ENCODE measurements around the gene IPCEF1. TPM values are rescaled to one million over a fixed set of nuclear protein-coding genes. Genes with fewer than 3 reads are reported as not detected.

IPCEF1 gene
- total RNA-seq, 3 donors from 2014 or later (not counting 1 experiment from before 2014, with no cell fraction given): 31.4 to 53.2 (median 45.5) TPM

DNA sequence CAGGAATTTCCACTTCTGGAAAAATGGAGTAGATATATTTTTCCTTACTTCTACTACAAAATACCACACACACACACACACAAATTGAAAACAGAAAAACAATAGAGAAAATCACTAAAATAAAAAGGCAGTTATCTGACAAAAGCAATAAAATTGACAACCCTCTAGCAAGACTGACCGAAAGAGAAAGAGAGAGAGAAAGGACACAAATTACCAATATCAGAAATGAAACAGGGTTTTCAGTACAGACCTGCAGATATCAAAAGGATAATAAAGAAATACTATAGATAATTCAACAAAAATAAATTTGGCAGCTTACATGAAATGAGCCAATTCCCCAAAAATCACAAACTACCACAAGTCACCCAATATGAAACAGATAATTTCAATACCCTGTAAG is 212.8 kb downstream of the IPCEF1 start:
- H3K27me3 ChIP-seq (ENCODE audit: control insufficient read depth, insufficient read depth, low read length): no peaks in the 10 kb centered on the region
- ATAC-seq (no peak), DNase-seq (no peak)
- Mint-ChIP-seq H3K36me3 (no peaks in the 10 kb centered on the region), H3K27me3 (ENCODE audit: low read depth in 2 of 2) (peaks cover 18 to 23% of the 10 kb centered on the region in 2 donors), H3K9me3 (no peaks in the 10 kb centered on the region), H3K4me1 (no peaks in the 10 kb centered on the region), H3K27ac (no peak overlapping the region), H3K4me3 (no peak overlapping the region)
- H3K27ac ChIP-seq (ENCODE audit: low read length): no peak overlapping the region
- WGBS (ENCODE audit: insufficient coverage): no CpG with 5 or more reads among the region's 1 CpG
- H3K9me3 ChIP-seq (ENCODE audit: control insufficient read depth, insufficient read depth, low read length): no peaks in the 10 kb centered on the region
- intact Hi-C loops (cut with micrococcal nuclease): no loop called here
- H3K4me3 ChIP-seq (ENCODE audit: low read length): no peak overlapping the region
- H3K4me1 ChIP-seq (ENCODE audit: control insufficient read depth, insufficient read depth, low read length): no peaks in the 10 kb centered on the region
- H3K36me3 ChIP-seq (ENCODE audit: control insufficient read depth, insufficient read depth, low read length): no peaks in the 10 kb centered on the region
- TF ChIP-seq, protein P1, sequence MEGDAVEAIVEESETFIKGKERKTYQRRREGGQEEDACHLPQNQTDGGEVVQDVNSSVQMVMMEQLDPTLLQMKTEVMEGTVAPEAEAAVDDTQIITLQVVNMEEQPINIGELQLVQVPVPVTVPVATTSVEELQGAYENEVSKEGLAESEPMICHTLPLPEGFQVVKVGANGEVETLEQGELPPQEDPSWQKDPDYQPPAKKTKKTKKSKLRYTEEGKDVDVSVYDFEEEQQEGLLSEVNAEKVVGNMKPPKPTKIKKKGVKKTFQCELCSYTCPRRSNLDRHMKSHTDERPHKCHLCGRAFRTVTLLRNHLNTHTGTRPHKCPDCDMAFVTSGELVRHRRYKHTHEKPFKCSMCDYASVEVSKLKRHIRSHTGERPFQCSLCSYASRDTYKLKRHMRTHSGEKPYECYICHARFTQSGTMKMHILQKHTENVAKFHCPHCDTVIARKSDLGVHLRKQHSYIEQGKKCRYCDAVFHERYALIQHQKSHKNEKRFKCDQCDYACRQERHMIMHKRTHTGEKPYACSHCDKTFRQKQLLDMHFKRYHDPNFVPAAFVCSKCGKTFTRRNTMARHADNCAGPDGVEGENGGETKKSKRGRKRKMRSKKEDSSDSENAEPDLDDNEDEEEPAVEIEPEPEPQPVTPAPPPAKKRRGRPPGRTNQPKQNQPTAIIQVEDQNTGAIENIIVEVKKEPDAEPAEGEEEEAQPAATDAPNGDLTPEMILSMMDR (IDR thresholded peaks at IDR 0.05): no peak

DNA sequence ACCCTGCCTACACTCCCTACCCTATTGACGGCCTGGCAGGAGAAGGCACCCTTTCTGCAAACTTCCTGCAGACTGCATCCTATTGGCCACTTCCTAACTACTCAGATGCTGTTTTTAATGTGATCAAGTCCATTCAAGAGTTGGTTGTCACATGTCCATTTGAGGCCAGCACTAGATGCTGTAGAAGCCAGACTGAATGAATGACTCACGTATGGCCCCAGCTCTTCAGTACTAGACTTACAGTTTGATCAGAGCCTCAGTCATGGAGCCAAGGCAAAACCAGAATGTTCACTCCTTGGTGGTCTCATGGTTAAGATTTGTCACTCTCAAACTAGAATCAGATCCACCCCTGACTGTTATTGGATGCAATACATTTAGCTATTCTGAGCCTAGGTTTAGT is 215.9 kb downstream of the IPCEF1 start:
- H3K9me3 Mint-ChIP-seq: no peaks in the 10 kb centered on the region
- no peaks in the 10 kb centered on the region for H3K36me3 Mint-ChIP-seq
- H3K36me3 ChIP-seq (ENCODE audit: control insufficient read depth, insufficient read depth, low read length): no peaks in the 10 kb centered on the region
- intact Hi-C loops (cut with micrococcal nuclease): no loop called here
- H3K27me3 Mint-ChIP-seq (ENCODE audit: low read depth in 2 of 2): peaks cover 6 to 16% of the 10 kb centered on the region in 2 donors
- no peak overlapping the region for H3K4me3 ChIP-seq (ENCODE audit: low read length)
- no peaks in the 10 kb centered on the region for H3K27me3 ChIP-seq (ENCODE audit: control insufficient read depth, insufficient read depth, low read length)
- H3K9me3 ChIP-seq (ENCODE audit: control insufficient read depth, insufficient read depth, low read length): no peaks in the 10 kb centered on the region
- WGBS (ENCODE audit: insufficient coverage): 92% methylated on average over 2 of the region's 2 CpGs
- H3K27ac ChIP-seq (ENCODE audit: low read length): no peak overlapping the region
- H3K4me1 ChIP-seq (ENCODE audit: control insufficient read depth, insufficient read depth, low read length): no peaks in the 10 kb centered on the region
- no peaks in the 10 kb centered on the region for H3K4me1 Mint-ChIP-seq
- H3K27ac Mint-ChIP-seq: no peak overlapping the region
- TF ChIP-seq, protein P1 (IDR thresholded peaks at IDR 0.05): no peak
- DNase-seq: no peak
- H3K4me3 Mint-ChIP-seq: no peak overlapping the region
- ATAC-seq: no peak

DNA sequence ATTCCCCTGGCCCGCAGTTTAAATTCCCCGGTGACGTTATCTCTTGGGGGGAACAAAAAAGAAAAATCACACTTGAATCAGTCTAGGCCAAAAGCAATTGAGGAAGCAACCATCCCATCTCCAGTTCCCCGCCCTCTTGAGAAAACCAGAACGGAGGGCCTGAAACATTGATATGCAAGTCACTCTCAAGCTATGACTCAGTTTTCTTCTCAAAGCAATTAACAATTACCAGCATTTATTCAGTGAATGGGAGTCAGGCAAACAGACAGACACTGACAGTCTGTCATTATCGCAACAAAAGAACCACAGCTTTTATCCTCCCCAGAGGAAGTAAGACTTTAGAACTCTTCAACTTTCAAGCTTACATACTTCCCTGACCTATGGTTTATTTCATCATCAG is 216.7 kb downstream of the IPCEF1 start:
- ATAC-seq (peak in 1 of 3 donors; percentile 44), DNase-seq (no peak)
- Mint-ChIP-seq H3K4me3 (no peak overlapping the region), H3K27me3 (ENCODE audit: low read depth in 2 of 2) (peaks cover 6 to 9% of the 10 kb centered on the region in 2 donors), H3K36me3 (no peaks in the 10 kb centered on the region), H3K4me1 (no peaks in the 10 kb centered on the region), H3K9me3 (no peaks in the 10 kb centered on the region), H3K27ac (no peak overlapping the region)
- TF ChIP-seq, protein P1 (IDR thresholded peaks at IDR 0.05): no peak
- WGBS (ENCODE audit: insufficient coverage): 85% methylated on average over 6 of the region's 6 CpGs
- Histone ChIP-seq H3K4me3 (ENCODE audit: low read length) (no peak overlapping the region), H3K27ac (ENCODE audit: low read length) (no peak overlapping the region), H3K9me3 (ENCODE audit: control insufficient read depth, insufficient read depth, low read length) (no peaks in the 10 kb centered on the region), H3K27me3 (ENCODE audit: control insufficient read depth, insufficient read depth, low read length) (no peaks in the 10 kb centered on the region), H3K4me1 (ENCODE audit: control insufficient read depth, insufficient read depth, low read length) (no peaks in the 10 kb centered on the region), H3K36me3 (ENCODE audit: control insufficient read depth, insufficient read depth, low read length) (no peaks in the 10 kb centered on the region)
- intact Hi-C loops (cut with micrococcal nuclease): no loop called here

DNA sequence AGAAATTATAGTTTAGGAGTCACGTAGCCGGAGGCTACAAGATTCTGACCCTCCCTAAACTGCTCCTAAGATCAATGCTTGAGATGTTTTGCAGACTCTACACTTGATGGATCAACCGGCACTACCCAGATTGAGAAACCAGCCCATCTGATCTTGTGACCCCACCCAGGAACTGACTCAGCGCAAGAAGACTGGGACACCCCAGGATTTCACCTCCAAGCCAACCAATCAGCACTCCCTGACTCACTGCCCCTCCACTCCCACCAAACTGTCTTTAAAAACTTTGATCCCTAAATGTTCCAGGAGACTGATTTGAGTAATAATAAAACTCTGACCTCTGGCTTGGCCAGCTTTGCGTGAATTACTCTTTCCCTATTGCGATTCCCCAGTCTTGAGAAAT is 217.8 kb downstream of the IPCEF1 start:
- H3K4me3 ChIP-seq (ENCODE audit: low read length): no peak overlapping the region
- no peak overlapping the region for H3K4me3 Mint-ChIP-seq

More for the DNA sequence above, 217.8 kb downstream of the IPCEF1 start:
- 92% methylated on average over 6 of the region's 6 CpGs for WGBS (ENCODE audit: insufficient coverage)
- Histone ChIP-seq H3K27ac (ENCODE audit: low read length) (no peak overlapping the region), H3K9me3 (ENCODE audit: control insufficient read depth, insufficient read depth, low read length) (no peaks in the 10 kb centered on the region), H3K27me3 (ENCODE audit: control insufficient read depth, insufficient read depth, low read length) (no peaks in the 10 kb centered on the region), H3K4me1 (ENCODE audit: control insufficient read depth, insufficient read depth, low read length) (no peaks in the 10 kb centered on the region), H3K36me3 (ENCODE audit: control insufficient read depth, insufficient read depth, low read length) (no peaks in the 10 kb centered on the region)
- H3K27ac Mint-ChIP-seq: no peak overlapping the region
- intact Hi-C loops (cut with micrococcal nuclease): no loop called here
- DNase-seq (no peak), ATAC-seq (no peak)
- no peaks in the 10 kb centered on the region for H3K4me1 Mint-ChIP-seq
- no peaks in the 10 kb centered on the region for H3K36me3 Mint-ChIP-seq
- H3K27me3 Mint-ChIP-seq (ENCODE audit: low read depth in 2 of 2): peaks cover 5 to 6% of the 10 kb centered on the region in 2 donors
- no peaks in the 10 kb centered on the region for H3K9me3 Mint-ChIP-seq
- TF ChIP-seq, protein P1 (IDR thresholded peaks at IDR 0.05): no peak
